Globus pallidus (tissue), 1 donor: ENCODE results near the gene MYO1D.
A peak's percentile ranks its signal among the peaks of the same experiment; 100 is the strongest.

Source experiments
- DNase-seq: peaks from one replicate; pipeline ENCODE4 v3.0.0-alpha.2; 2015; ENCODE audit warnings: low spot score

Gene MYO1D

GRCh38 chr17:32622540-32622939 is 254.4 kb downstream of the MYO1D start:
- DNase-seq: no peak

- no peak for DNase-seq
Measured at GRCh38 chr17:32621612-32622312, 255.2 kb downstream of the MYO1D start.

GRCh38 chr17:32615326-32615725 is 261.6 kb downstream of the MYO1D start:
- DNase-seq: no peak

DNA sequence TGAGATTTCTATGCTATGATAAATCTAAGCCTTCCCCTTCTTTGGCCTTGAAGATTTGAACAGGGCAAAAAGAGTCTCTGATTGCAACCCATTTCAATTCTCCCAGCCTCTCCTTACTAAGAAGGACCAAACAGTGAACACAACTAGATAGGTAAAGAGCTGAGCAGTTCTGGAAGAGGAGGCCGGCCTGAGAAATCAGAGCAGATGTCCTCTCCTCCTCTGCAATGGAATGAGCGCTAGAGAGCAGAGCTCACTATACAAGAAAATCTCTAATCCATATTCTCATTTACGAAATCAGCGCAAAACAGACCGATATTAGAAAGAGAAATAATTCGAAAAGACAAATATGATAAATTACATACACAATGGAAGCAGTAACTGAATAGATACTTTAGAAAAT is 266.0 kb downstream of the MYO1D start:
- DNase-seq: no peak

- no peak for DNase-seq
Measured at GRCh38 chr17:32609884-32610650, 266.9 kb downstream of the MYO1D start.

DNA sequence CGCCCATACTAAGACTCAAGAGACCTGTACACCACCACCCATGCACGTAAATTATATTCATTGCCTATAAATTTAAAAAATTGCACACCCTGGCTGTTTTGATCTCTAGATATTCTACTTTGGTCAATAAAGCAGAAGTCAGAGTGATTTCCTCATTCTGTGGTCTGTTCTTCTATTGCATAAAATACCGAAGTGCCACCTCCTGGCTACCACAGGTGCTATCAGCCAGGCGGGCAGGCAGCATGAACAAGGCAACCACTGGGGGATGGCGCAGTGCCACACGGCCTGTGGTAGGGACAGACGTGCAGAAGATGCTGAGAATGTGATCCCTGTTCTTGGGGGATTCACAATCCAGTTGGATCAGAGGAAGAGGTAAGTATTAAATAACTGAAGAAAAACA is 267.8 kb downstream of the MYO1D start:
- no peak for DNase-seq

GRCh38 chr17:32608267-32608666 is 268.7 kb downstream of the MYO1D start:
- no peak for DNase-seq

DNA sequence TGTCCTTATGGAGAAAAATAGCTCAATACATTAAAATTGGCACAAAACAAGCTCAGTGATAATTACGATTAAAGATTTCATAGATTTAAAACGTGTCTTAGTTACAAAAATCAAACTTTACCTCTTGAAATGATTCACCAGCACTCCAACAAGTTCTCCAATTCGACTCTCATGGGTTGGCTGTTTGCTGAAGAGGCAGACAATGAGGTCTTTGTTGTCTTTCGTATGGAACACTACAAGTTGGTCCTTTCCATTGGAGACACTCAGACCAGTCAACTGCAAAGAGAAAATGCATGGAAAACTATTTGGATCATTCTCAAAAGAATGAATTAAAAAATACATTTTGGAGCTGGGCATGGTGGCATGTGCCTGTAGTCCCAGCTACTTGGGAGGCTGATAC is 272.0 kb downstream of the MYO1D start:
- DNase-seq: peak; percentile 44

DNA sequence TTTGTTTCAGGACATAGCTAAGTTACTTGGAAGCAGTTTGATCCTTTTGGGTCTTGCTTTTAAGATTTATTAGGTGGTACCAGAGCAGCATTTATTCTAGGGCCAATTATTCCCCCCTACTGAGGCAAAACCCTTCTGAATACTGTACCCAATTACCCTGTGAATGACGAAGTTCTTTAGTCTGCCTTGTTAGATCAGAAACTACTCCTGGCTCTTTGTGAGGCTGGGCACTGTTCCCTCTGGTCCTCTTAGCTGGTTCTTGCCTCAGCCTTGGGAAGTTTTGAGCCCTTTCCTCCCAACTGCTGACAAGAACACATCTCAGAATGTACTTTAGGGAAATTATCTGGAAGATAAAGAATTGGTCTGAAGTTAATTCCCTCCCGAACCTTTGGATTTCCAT is 274.5 kb downstream of the MYO1D start:
- no peak for DNase-seq

DNA sequence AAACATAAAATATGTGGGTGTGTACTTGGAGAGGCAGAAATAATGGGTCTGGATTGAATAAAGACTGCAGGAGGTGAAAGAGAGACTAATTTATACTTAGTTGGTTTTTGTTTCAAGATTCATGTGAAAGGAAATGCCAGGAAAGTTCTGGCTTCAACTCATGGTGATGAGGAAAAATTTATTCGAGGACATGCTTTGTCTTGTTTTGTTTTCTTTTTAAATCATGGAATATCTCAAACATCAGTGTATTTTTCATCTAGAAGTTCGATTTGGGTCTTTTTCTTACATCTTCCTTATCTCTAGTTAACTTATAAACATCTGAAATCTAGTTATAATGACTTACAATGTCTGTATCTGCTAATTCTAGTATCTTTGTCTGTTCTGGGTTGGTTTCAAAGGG is 275.1 kb downstream of the MYO1D start:
- no peak for DNase-seq

GRCh38 chr17:32596628-32597027 is 280.3 kb downstream of the MYO1D start:
- DNase-seq: no peak

- no peak for DNase-seq
Measured at GRCh38 chr17:32596206-32596605, 280.7 kb downstream of the MYO1D start.

GRCh38 chr17:32593003-32593402 is 283.9 kb downstream of the MYO1D start:
- no peak for DNase-seq

- DNase-seq: no peak
Measured at GRCh38 chr17:32591405-32591804, 285.5 kb downstream of the MYO1D start.

DNA sequence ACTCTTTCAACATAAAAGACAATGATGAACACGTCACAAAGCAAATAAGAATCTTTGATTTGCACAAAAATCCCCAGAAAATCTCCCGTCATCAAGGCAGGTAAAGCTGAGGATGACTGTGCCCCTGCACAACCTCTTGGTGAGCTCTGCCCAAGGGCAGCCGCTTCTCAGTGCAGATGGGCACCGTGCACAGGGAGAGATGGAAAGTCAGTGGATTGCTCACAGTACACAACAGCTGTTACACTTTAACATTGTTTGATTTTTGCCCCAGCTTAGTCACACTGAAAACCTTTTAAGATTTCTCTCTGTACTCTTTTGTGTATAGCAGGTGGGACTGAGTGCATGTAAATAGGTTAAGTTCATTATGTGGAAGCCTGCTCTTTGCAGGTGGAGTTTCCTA is 285.9 kb downstream of the MYO1D start:
- no peak for DNase-seq

DNA sequence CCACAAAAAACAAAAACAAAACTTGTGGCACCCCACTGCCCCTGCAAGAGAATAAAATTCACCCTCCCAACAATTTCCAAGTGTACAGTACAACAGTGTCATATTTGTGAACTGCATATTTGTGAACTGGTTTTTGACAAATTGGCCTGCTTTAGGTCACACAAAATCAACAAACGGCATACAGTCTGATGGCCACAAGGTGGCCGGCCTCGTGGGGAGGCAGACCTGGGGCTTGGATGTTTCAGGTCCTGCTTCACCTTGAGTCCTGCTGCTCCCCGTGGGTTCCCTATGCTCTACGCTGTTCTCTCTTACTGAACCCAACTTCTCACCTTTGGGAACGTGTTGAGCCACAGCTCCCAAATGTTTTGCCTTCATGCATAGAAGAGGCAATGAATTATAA is 287.9 kb downstream of the MYO1D start:
- DNase-seq: no peak

GRCh38 chr17:32588135-32588534 is 288.8 kb downstream of the MYO1D start:
- no peak for DNase-seq

DNA sequence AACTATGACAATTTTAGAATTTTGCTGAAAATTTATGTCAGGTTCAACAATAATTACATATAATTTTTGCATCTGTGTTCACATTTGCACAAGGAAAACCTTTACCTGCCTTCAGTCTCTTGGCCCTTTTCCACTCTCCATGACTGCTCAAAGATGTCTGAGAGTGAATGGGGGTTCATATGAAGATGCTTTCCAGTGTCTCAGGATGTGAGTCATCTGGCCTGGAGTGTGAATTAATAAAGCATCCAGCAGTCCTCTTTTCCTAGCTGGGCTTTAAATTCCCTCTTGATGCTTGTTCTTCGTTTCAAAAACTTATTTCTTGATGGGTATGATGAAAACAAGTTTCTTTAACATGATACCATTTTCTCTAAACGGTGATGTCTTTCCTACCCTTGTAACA is 290.3 kb downstream of the MYO1D start:
- no peak for DNase-seq

GRCh38 chr17:32584792-32585191 is 292.1 kb downstream of the MYO1D start:
- no peak for DNase-seq

- DNase-seq: no peak
Measured at GRCh38 chr17:32583053-32583452, 293.9 kb downstream of the MYO1D start.

- DNase-seq: no peak
Measured at GRCh38 chr17:32575852-32576251, 301.1 kb downstream of the MYO1D start.

DNA sequence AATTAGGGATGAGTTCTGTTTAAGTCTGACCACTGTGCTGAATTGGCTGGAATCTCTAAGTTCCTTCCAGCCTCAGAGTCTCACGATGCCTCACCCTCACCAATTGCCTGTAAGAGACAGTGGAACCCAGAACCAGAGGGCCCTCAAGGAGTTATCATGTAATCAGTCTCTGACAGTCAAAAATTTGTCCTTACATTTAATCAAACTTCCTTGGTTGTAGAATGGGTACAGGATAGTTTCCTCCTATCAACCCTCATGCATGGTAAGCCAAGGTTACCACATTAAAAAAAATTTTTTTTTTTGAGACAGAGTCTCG is 306.9 kb downstream of the MYO1D start:
- no peak for DNase-seq

DNA sequence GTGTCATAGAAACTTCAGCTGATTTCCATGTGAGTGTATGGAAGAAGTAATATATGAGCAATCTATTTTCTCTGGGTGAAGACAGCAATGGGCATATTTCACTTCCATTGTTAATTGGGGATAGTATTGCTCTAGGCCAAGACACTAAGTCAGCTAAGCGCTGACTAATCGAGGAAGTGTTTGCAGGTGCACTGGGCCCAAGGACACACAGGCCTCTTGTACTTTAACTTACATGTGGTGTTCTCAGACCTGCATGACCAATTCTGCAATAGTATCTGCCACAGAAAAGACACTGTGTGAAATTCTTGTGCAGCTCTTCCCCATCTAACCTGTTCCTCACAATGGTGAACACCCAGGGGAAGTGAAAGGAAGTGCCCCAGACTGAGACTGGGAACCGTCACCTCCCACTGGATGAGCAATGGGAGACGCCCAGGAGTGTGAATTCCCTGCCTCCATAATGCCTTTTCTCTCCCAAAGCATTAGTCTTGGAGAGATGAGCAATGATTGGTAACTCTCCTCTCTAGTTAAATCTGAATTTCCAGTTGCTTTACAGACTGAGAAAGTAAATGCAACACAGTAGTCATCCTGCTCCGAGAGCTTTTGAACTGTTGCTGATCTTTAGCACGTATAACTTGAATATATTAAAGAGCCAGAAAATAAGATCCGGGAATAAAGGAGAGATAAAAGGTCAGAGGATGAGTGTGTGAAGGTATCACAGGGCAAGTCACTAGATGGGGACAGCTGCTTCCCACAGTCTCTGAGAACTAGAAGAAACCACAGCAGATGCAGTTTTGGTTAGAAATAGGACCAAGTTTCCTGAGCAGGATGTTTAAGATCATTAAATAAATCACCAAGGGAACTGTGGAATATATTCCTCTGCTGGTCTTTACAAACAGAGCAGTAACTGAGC is 307.5 kb downstream of the MYO1D start:
- no peak for DNase-seq
